SK-N-SH (cell line): ENCODE results near the gene CUEDC2. TPM values are rescaled to one million over a fixed set of nuclear protein-coding genes. Genes with fewer than 3 reads are reported as not detected.

Experiments used
- CTCF ChIA-PET: fragments of 300-600, 350-600 bp; formaldehyde crosslinking; extraction: SDS; loops from one replicate; lab custom pipeline; 2021; lab: Yijun Ruan, JAX
- POLR2A ChIA-PET: fragments of 350-600 bp; sonication (Branson Sonifier 250); formaldehyde crosslinking; extraction: SDS; loops from one replicate; lab custom pipeline; 2020; ENCODE audit warnings: antibody characterized with exemption, inconsistent platforms; lab: Yijun Ruan, JAX
- DNase-seq: peaks from one replicate; pipeline ENCODE4 v3.0.0; 2012
- H2AFZ ChIP-seq: fragments of 200-600 bp; sonication (generic); 2 replicates; pipeline ENCODE4 v1.8.1; 2016; ENCODE audit warnings: antibody characterized with exemption, mild to moderate bottlenecking, low read depth
- H3F3A ChIP-seq: fragments of 200-600 bp; sonication (generic); replicated peaks from 2 replicates; pipeline ENCODE3; 2016; ENCODE audit warnings: antibody characterized with exemption, mild to moderate bottlenecking; ENCODE audit not compliant: insufficient read depth
- H3K27ac ChIP-seq, 2 experiments: fragments of 200-500 bp in 1 of 2; fragments of 200-600 bp in 1 of 2; sonication (Bioruptor generic) in 1 of 2; sonication (generic), shearing (Covaris generic) in 1 of 2; 2 replicates each; pipeline versions ENCODE4 v1.5.1 to v1.6.1; 2014 to 2016; ENCODE audit warnings: low read depth in 2 of 2, inconsistent platforms in 1 of 2, low read length in 1 of 2, mild to moderate bottlenecking in 1 of 2, mixed read lengths in 1 of 2
- H3K27me3 ChIP-seq: fragments of 200-600 bp; sonication (generic), shearing (Covaris generic); 2 replicates; pipeline ENCODE4 v1.6.1; 2016; ENCODE audit warnings: mixed run types; ENCODE audit not compliant: insufficient read depth
- H3K36me3 ChIP-seq, 2 experiments: fragments of 200-500 bp in 1 of 2; fragments of 200-600 bp in 1 of 2; sonication (Bioruptor generic) in 1 of 2; sonication (generic) in 1 of 2; replicated peaks in 1 of 2; 2 replicates each; pipeline versions ENCODE3 to v1.5.1; 2014 to 2016; ENCODE audit warnings: low read length in 1 of 2, mild to moderate bottlenecking in 1 of 2; ENCODE audit not compliant: insufficient read depth in 2 of 2, control insufficient read depth in 1 of 2
- H3K4me1 ChIP-seq, 2 experiments: fragments of 200-500 bp in 1 of 2; fragments of 200-600 bp in 1 of 2; sonication (Bioruptor generic) in 1 of 2; sonication (generic), shearing (Covaris generic) in 1 of 2; 2 replicates each; pipeline versions ENCODE4 v1.5.1 to v1.6.1; 2014 to 2016; ENCODE audit warnings: low read depth in 1 of 2, low read length in 1 of 2, mixed run types in 1 of 2; ENCODE audit not compliant: insufficient read depth in 2 of 2, control insufficient read depth in 1 of 2
- H3K4me2 ChIP-seq: fragments of 200-600 bp; sonication (generic), shearing (Covaris generic); 2 replicates; pipeline ENCODE4 v1.6.1; 2017; ENCODE audit warnings: mixed run types
- H3K4me3 ChIP-seq, 2 experiments: fragments of 200-500 bp in 1 of 2; fragments of 200-600 bp in 1 of 2; sonication (Bioruptor generic) in 1 of 2; sonication (generic), shearing (Covaris generic) in 1 of 2; 2 replicates each; pipeline versions ENCODE4 v1.5.1 to v1.8.1; 2014 to 2016; ENCODE audit warnings: low read depth in 2 of 2, inconsistent platforms in 1 of 2, low read length in 1 of 2, mild to moderate bottlenecking in 1 of 2, mixed read lengths in 1 of 2, moderate library complexity in 1 of 2
- H3K79me2 ChIP-seq: fragments of 200-600 bp; sonication (generic); 2 replicates; pipeline ENCODE4 v1.8.1; 2017; ENCODE audit warnings: mild to moderate bottlenecking; ENCODE audit not compliant: insufficient read depth
- H3K9ac ChIP-seq: fragments of 200-600 bp; sonication (generic); 2 replicates; pipeline ENCODE4 v1.6.1; 2017; ENCODE audit warnings: mixed run types
- H3K9me2 ChIP-seq: fragments of 200-600 bp; sonication (generic); 2 replicates; pipeline ENCODE4 v1.6.1; 2017; ENCODE audit warnings: mixed run types
- H3K9me3 ChIP-seq: fragments of 200-600 bp; sonication (generic); 2 replicates; pipeline ENCODE4 v1.6.1; 2017; ENCODE audit warnings: mixed run types, mild to moderate bottlenecking, moderate library complexity
- H4K20me1 ChIP-seq: fragments of 200-600 bp; sonication (generic); 2 replicates; pipeline ENCODE4 v1.6.1; 2017; ENCODE audit warnings: mild to moderate bottlenecking, mixed run types; ENCODE audit not compliant: insufficient read depth
- CHD2 ChIP-seq: fragments of 150-350 bp; IDR thresholded peaks from 2 replicates; pipeline ENCODE4 v1.6.1; 2018; ENCODE audit warnings: low read length; ENCODE audit not compliant: partially characterized antibody
- CTCF ChIP-seq: fragments of 200-600 bp; sonication (generic); IDR thresholded peaks from 2 replicates; pipeline ENCODE4 v1.6.1; 2017; ENCODE audit warnings: antibody characterized with exemption, mild to moderate bottlenecking, moderate library complexity
- FOXJ3 ChIP-seq: sonication (generic); formaldehyde crosslinking; IDR thresholded peaks from 2 replicates; pipeline ENCODE4 v1.5.1; 2020; ENCODE audit warnings: mild to moderate bottlenecking, missing genetic modification reagents
- FOXM1 ChIP-seq: IDR thresholded peaks from 2 replicates; pipeline ENCODE4 v1.4.0; 2012; ENCODE audit warnings: low read depth, mild to moderate bottlenecking
- GATA2 ChIP-seq: sonication (generic); formaldehyde crosslinking; IDR thresholded peaks from 2 replicates; pipeline ENCODE4 v1.5.0; 2020; ENCODE audit warnings: mild to moderate bottlenecking, missing genetic modification reagents
- MXI1 ChIP-seq: IDR thresholded peaks from 2 replicates; pipeline ENCODE4 v1.6.1; 2012; ENCODE audit warnings: mild to moderate bottlenecking, low read depth, low read length, improper control_type of control experiment
- NFIC ChIP-seq: IDR thresholded peaks from 2 replicates; pipeline ENCODE4 v1.4.0; 2012; ENCODE audit warnings: borderline replicate concordance
- PBX3 ChIP-seq: IDR thresholded peaks from 2 replicates; pipeline ENCODE4; 2012
- RAD21 ChIP-seq: IDR thresholded peaks from 2 replicates; pipeline ENCODE4 v1.6.1; 2012; ENCODE audit warnings: mild to moderate bottlenecking, low read length
- SIN3A ChIP-seq: IDR thresholded peaks from 2 replicates; pipeline ENCODE4 v1.6.1; 2012; ENCODE audit warnings: low read depth, mild to moderate bottlenecking, low read length, moderate library complexity, borderline replicate concordance
- SMC3 ChIP-seq: IDR thresholded peaks from 2 replicates; pipeline ENCODE4 v1.6.1; 2012; ENCODE audit warnings: low read depth, low read length, improper control_type of control experiment
- TAF1 ChIP-seq: IDR thresholded peaks from 2 replicates; pipeline ENCODE4 v1.6.1; 2012; ENCODE audit warnings: low read depth, mild to moderate bottlenecking, low read length, moderate library complexity, borderline replicate concordance
- TEAD4 ChIP-seq: IDR thresholded peaks from 2 replicates; pipeline ENCODE4 v1.4.0; 2012; ENCODE audit warnings: mild to moderate bottlenecking, borderline replicate concordance; ENCODE audit not compliant: insufficient read depth
- YY1 ChIP-seq: IDR thresholded peaks from 2 replicates; pipeline ENCODE4 v1.4.0; 2012; ENCODE audit warnings: low read depth, mild to moderate bottlenecking
- ZBTB33 ChIP-seq: IDR thresholded peaks from 2 replicates; pipeline ENCODE4 v1.4.0; 2012; ENCODE audit warnings: low read depth, borderline replicate concordance
- WGBS: methylation state at CpG from one replicate; pipeline ENCODE4 v1.1.6; 2017; ENCODE audit warnings: low lambda C conversion rate; 5-methylcytosine and 5-hydroxymethylcytosine counted together
- polyA plus RNA-seq, 3 experiments: library from polyadenylated mRNA; depleted of rRNA; stranded (reverse); fragments of >200 nt; gene quantifications; 2 replicates each; pipeline ENCODE4 v1.2.3, GENCODE V29; 2012

The CUEDC2 gene
- polyA plus RNA-seq, 1 of the 3 experiments (the other 2 are of a cell fraction), result 162 TPM

- no peaks in the 10 kb centered on the region for H3K27me3 ChIP-seq
- ChIA-PET POLR2A (interaction anchor here (0.9 to 3.3 kb wide), 6 partner anchors 9 to 29 kb away, joined by 4 to 11 read pairs (median 4); partner anchors contain the start of genes C10orf95, CUEDC2 and NFKB2), CTCF (interaction anchor here (0.6 to 18.3 kb wide), 22 partner anchors 8 to 270 kb away, joined by 3 to 359 read pairs (median 5); partner anchors contain the start of genes C10orf95, CUEDC2, ELOVL3 and NFKB2)
- no peak for DNase-seq
- H3K79me2 ChIP-seq, result no peaks in the 10 kb centered on the region
- H3K4me1 ChIP-seq, result peaks cover 0 to 28% of the 10 kb centered on the region in 2 experiments; a peak in 2 of 4 replicates
- H4K20me1 ChIP-seq, result no peaks in the 10 kb centered on the region
- H3K27ac ChIP-seq, result no peak overlapping the region
- H3K9me2 ChIP-seq, result no peaks in the 10 kb centered on the region
- no peak overlapping the region for H2AFZ ChIP-seq
- TF ChIP-seq GATA2 (CRISPR knock-in tag) (no peak), CHD2 (no peak), PBX3 (no peak), FOXM1 (no peak), ZBTB33 (no peak), CTCF (no peak), MXI1 (no peak), TAF1 (no peak), YY1 (no peak), SIN3A (no peak), NFIC (no peak), FOXJ3 (CRISPR knock-in tag) (no peak), SMC3 (no peak), RAD21 (no peak), TEAD4 (no peak)
- H3K9ac ChIP-seq, result no peak overlapping the region
- 95% methylated on average over 8 of the region's 13 CpGs for WGBS
- H3K4me2 ChIP-seq, result no peak overlapping the region
- H3K4me3 ChIP-seq, result no peak overlapping the region
- H3K9me3 ChIP-seq, result no peaks in the 10 kb centered on the region
- H3F3A ChIP-seq, result peaks cover 19% of the 10 kb centered on the region
- peaks cover 0 to 21% of the 10 kb centered on the region in 2 experiments for H3K36me3 ChIP-seq
Observed at GRCh38 chr10:102423372-102423968, 8.9 kb downstream of the CUEDC2 start.
